Measurements from ENCODE around the gene ZMYND15.

DNA sequence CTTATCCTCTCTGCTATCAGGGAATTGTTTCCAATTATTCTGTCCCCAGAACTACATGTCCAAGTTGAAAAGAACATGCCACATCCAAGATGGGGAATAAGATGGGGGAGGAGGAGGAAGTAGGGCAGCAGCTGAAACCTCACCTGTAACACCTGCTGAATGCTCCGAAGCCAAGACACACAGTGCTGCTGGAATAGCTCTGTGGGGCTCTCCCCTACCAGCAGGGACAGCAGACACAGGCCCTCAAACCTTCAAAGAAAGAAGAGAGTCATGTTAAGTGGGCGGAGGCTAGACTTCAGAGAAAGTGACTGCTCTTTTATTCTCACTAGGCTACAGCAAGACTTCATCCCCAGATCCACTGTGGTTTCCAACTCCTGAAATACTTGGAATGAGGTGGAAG, 48.9 kb upstream of the ZMYND15 start:
- TF ChIP-seq, protein P1, sequence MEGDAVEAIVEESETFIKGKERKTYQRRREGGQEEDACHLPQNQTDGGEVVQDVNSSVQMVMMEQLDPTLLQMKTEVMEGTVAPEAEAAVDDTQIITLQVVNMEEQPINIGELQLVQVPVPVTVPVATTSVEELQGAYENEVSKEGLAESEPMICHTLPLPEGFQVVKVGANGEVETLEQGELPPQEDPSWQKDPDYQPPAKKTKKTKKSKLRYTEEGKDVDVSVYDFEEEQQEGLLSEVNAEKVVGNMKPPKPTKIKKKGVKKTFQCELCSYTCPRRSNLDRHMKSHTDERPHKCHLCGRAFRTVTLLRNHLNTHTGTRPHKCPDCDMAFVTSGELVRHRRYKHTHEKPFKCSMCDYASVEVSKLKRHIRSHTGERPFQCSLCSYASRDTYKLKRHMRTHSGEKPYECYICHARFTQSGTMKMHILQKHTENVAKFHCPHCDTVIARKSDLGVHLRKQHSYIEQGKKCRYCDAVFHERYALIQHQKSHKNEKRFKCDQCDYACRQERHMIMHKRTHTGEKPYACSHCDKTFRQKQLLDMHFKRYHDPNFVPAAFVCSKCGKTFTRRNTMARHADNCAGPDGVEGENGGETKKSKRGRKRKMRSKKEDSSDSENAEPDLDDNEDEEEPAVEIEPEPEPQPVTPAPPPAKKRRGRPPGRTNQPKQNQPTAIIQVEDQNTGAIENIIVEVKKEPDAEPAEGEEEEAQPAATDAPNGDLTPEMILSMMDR (IDR thresholded peaks at IDR 0.05), result no peak
- TF ChIP-seq EZH2 (IDR thresholded peaks at IDR 0.05), result no peak
